ENCODE data around the gene ACADVL. TPM values are rescaled to one million over a fixed set of nuclear protein-coding genes. Genes with fewer than 3 reads are reported as not detected.

Gene ACADVL
- total RNA-seq, 3 donors from 2014 or later (not counting 1 experiment from before 2014, with no cell fraction given) = 439 to 637 (median 607) TPM

- no peaks in the 10 kb centered on the region for H3K9me3 Mint-ChIP-seq
- DNase-seq = peak; percentile 29 to 47
- peak; percentile 38 to 62 (median 46) for ATAC-seq
- Histone ChIP-seq H3K27ac (ENCODE audit: low read length) (no peak overlapping the region), H3K4me3 (ENCODE audit: low read length) (peak overlapping the region; percentile 42), H3K9me3 (ENCODE audit: control insufficient read depth, insufficient read depth, low read length) (no peaks in the 10 kb centered on the region), H3K4me1 (ENCODE audit: control insufficient read depth, insufficient read depth, low read length) (peaks cover 34% of the 10 kb centered on the region), H3K27me3 (ENCODE audit: control insufficient read depth, insufficient read depth, low read length) (peaks cover 22% of the 10 kb centered on the region), H3K36me3 (ENCODE audit: control insufficient read depth, insufficient read depth, low read length) (peaks cover 23% of the 10 kb centered on the region)
- peaks cover 12% of the 10 kb centered on the region for H3K36me3 Mint-ChIP-seq
- peak overlapping the region; percentile 66 for H3K4me3 Mint-ChIP-seq
- H3K4me1 Mint-ChIP-seq = peaks cover 17% of the 10 kb centered on the region in 2 donors
- peaks cover 14 to 16% of the 10 kb centered on the region in 2 donors for H3K27me3 Mint-ChIP-seq (ENCODE audit: low read depth in 2 of 2)
- WGBS (ENCODE audit: insufficient coverage) = 10% methylated on average over 54 of the region's 54 CpGs
- no peak for TF ChIP-seq CTCF (IDR thresholded peaks at IDR 0.05)
- intact Hi-C loops (cut with micrococcal nuclease) = no loop called here
- peak overlapping the region in 1 of 2 donors; percentile 64 for H3K27ac Mint-ChIP-seq
Observed at GRCh38 chr17:7260651-7261378, 41.1 kb downstream of the ACADVL start.

DNA sequence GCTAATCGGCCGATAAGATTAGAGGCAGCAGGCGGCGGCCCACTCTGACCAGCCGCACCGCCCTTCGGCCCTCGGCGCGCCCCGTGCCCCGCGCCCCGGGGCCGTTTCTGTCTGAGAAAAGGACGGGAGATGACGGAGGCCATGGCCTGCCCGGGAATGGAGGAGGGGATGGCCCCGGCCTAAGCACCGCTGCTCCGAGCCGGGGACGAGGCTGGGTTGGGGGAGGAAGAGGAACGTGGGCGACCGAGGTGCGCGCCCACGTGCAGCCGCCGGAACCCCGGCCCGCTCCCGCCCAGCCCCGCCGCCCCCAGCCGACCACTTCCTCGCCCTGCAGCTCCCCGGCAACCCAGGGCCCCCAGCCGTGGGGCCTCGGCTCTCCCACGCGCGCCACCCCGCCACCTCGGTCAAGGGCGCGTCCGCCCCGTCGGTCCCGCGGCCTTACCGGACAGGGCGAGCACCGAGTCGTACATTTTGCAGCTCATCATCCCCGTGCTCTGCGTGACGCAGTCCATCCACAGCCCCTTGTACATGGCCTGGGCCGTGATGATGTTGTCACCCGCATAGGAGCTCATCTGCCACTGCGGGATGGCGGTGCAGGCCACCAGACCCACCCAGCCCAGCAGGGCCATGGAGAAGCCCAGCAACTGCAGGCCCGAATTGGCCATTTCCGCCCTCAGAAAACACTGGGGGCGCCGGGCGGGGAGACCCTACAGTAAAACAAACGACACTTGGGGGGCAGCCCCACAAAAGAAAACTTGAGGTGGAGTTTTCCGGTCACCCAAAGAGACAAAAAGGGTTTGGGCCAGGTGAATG is 41.8 kb downstream of the ACADVL start:
- 8% methylated on average over 71 of the region's 71 CpGs for WGBS (ENCODE audit: insufficient coverage)
- peak overlapping the region; percentile 75 for H3K4me3 Mint-ChIP-seq
- Histone ChIP-seq H3K4me3 (ENCODE audit: low read length) (peak overlapping the region; percentile 42), H3K9me3 (ENCODE audit: control insufficient read depth, insufficient read depth, low read length) (no peaks in the 10 kb centered on the region), H3K27ac (ENCODE audit: low read length) (no peak overlapping the region), H3K4me1 (ENCODE audit: control insufficient read depth, insufficient read depth, low read length) (peaks cover 34% of the 10 kb centered on the region), H3K36me3 (ENCODE audit: control insufficient read depth, insufficient read depth, low read length) (peaks cover 16% of the 10 kb centered on the region), H3K27me3 (ENCODE audit: control insufficient read depth, insufficient read depth, low read length) (peaks cover 24% of the 10 kb centered on the region)
- peak; percentile 57 to 66 (median 66) for ATAC-seq
- DNase-seq = peak; percentile 28 to 56
- H3K9me3 Mint-ChIP-seq = no peaks in the 10 kb centered on the region
- peaks cover 7% of the 10 kb centered on the region for H3K36me3 Mint-ChIP-seq
- peak overlapping the region in 1 of 2 donors; percentile 64 for H3K27ac Mint-ChIP-seq
- H3K27me3 Mint-ChIP-seq (ENCODE audit: low read depth in 2 of 2) = peaks cover 14 to 16% of the 10 kb centered on the region in 2 donors
- H3K4me1 Mint-ChIP-seq = peaks cover 17% of the 10 kb centered on the region in 2 donors
- no peak for TF ChIP-seq CTCF (IDR thresholded peaks at IDR 0.05)
- intact Hi-C loops (cut with micrococcal nuclease) = no loop called here

- DNase-seq (peak in 1 of 2 donors; percentile 36), ATAC-seq (no peak)
- Histone ChIP-seq H3K27me3 (ENCODE audit: control insufficient read depth, insufficient read depth, low read length) (peaks cover 24% of the 10 kb centered on the region), H3K36me3 (ENCODE audit: control insufficient read depth, insufficient read depth, low read length) (peaks cover 11% of the 10 kb centered on the region), H3K27ac (ENCODE audit: low read length) (no peak within 1 kb of the TSS), H3K4me3 (ENCODE audit: low read length) (peak within 1 kb of the TSS; percentile 42), H3K9me3 (ENCODE audit: control insufficient read depth, insufficient read depth, low read length) (no peaks in the 10 kb centered on the region), H3K4me1 (ENCODE audit: control insufficient read depth, insufficient read depth, low read length) (peaks cover 34% of the 10 kb centered on the region)
- Mint-ChIP-seq H3K9me3 (no peaks in the 10 kb centered on the region), H3K27me3 (ENCODE audit: low read depth in 2 of 2) (peaks cover 16 to 17% of the 10 kb centered on the region in 2 donors), H3K27ac (peak within 1 kb of the TSS in 1 of 2 donors; percentile 80), H3K36me3 (no peaks in the 10 kb centered on the region), H3K4me1 (peaks cover 17% of the 10 kb centered on the region in 2 donors), H3K4me3 (peak within 1 kb of the TSS; percentile 82)
- TF ChIP-seq CTCF (IDR thresholded peaks at IDR 0.05) = no peak
- intact Hi-C loops (cut with micrococcal nuclease) = no loop called here
- WGBS (ENCODE audit: insufficient coverage) = 10% methylated on average over 64 of the region's 64 CpGs
Observed at GRCh38 chr17:7262192-7262934, 42.6 kb downstream of the ACADVL start, which contains the start of gene CLDN7. TSS of gene CLDN7 (minus strand) at chr17:7262478. CDS start at chr17:7262043, 435 bp downstream.

All from natural killer cell (primary cell).